Activated CD4-positive, alpha-beta T cell treated with anti-CD3 and anti-CD28 coated beads, Interleukin-2, amount 50 U/mL, for 16 hours (primary cell): Measurements from ENCODE around the gene MEGF11.

Experiments used
- DNase-seq: peaks from one replicate; pipeline ENCODE4 v3.0.0-alpha.2; 2020

Gene MEGF11

GRCh38 chr15:66078929-66079275 lies 174.6 kb downstream of the MEGF11 start:
- no peak for DNase-seq

GRCh38 chr15:66078196-66078928 lies 175.2 kb downstream of the MEGF11 start:
- no peak for DNase-seq

GRCh38 chr15:66077320-66077663 lies 176.3 kb downstream of the MEGF11 start:
- DNase-seq: no peak

- DNase-seq: no peak
These were observed 176.8 kb downstream of the MEGF11 start for GRCh38 chr15:66076591-66077319.

GRCh38 chr15:66075947-66076346 lies 177.6 kb downstream of the MEGF11 start:
- DNase-seq: no peak

- no peak for DNase-seq
These were observed 180.8 kb downstream of the MEGF11 start for GRCh38 chr15:66072616-66073361.

GRCh38 chr15:66071921-66072295 lies 181.6 kb downstream of the MEGF11 start:
- DNase-seq: no peak

GRCh38 chr15:66071160-66071920 lies 182.2 kb downstream of the MEGF11 start:
- no peak for DNase-seq

GRCh38 chr15:66070220-66070934 lies 183.2 kb downstream of the MEGF11 start:
- no peak for DNase-seq

GRCh38 chr15:66069751-66070150 lies 183.8 kb downstream of the MEGF11 start:
- no peak for DNase-seq

- no peak for DNase-seq
These were observed 184.7 kb downstream of the MEGF11 start for GRCh38 chr15:66068801-66069200.

GRCh38 chr15:66067687-66068086 lies 185.9 kb downstream of the MEGF11 start:
- DNase-seq: no peak

GRCh38 chr15:66066481-66066880 lies 187.1 kb downstream of the MEGF11 start:
- DNase-seq: no peak

GRCh38 chr15:66066005-66066404 lies 187.5 kb downstream of the MEGF11 start:
- DNase-seq: no peak

GRCh38 chr15:66065325-66065724 lies 188.2 kb downstream of the MEGF11 start:
- no peak for DNase-seq

- no peak for DNase-seq
These were observed 190.4 kb downstream of the MEGF11 start for GRCh38 chr15:66063147-66063546.

GRCh38 chr15:66057089-66057488 lies 196.5 kb downstream of the MEGF11 start:
- DNase-seq: no peak

- DNase-seq: no peak
These were observed 199.6 kb downstream of the MEGF11 start for GRCh38 chr15:66053991-66054390.

GRCh38 chr15:66051833-66052232 lies 201.7 kb downstream of the MEGF11 start:
- DNase-seq: no peak

GRCh38 chr15:66050264-66050663 lies 203.3 kb downstream of the MEGF11 start:
- no peak for DNase-seq

- no peak for DNase-seq
These were observed 204.2 kb downstream of the MEGF11 start for GRCh38 chr15:66049353-66049752.

GRCh38 chr15:66047321-66048024 lies 206.1 kb downstream of the MEGF11 start:
- DNase-seq: no peak
